Measurements from ENCODE around the gene RNF207.

DNA sequence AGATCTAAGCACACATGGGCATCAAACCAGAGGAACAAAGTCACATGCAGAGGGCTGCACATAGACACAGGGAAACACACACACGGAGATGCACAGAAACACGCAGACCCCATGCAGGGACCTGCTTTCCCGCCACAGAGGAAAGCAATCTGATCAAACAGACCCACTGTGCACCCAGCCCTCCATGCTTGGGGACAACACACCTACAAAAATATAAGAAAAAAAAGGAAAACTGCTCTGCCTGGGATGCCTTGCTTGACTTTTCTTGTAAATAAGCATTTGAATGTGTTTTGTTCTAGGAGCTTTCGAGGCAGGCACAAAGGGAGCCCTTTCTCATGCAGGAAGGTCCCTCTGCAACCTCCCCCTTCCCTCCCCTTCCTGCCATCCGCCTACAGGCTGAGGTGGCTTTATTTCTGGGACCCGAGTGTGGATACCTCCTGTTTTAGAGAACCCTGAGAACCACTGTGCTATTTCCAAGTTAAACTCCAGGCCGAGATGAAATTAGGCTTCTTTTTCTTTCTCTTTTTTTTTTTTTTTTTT is 33.4 kb downstream of the RNF207 start:
- TF ChIP-seq, protein P1, sequence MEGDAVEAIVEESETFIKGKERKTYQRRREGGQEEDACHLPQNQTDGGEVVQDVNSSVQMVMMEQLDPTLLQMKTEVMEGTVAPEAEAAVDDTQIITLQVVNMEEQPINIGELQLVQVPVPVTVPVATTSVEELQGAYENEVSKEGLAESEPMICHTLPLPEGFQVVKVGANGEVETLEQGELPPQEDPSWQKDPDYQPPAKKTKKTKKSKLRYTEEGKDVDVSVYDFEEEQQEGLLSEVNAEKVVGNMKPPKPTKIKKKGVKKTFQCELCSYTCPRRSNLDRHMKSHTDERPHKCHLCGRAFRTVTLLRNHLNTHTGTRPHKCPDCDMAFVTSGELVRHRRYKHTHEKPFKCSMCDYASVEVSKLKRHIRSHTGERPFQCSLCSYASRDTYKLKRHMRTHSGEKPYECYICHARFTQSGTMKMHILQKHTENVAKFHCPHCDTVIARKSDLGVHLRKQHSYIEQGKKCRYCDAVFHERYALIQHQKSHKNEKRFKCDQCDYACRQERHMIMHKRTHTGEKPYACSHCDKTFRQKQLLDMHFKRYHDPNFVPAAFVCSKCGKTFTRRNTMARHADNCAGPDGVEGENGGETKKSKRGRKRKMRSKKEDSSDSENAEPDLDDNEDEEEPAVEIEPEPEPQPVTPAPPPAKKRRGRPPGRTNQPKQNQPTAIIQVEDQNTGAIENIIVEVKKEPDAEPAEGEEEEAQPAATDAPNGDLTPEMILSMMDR (IDR thresholded peaks at IDR 0.05), result no peak
- TF ChIP-seq POLR2A (IDR thresholded peaks at IDR 0.05), result no peak
